AG20443 (cell line): ENCODE results near the gene SLC22A6.
A peak's percentile ranks its signal among the peaks of the same experiment; 100 is the strongest.

Experiments used
- DNase-seq: peaks from one replicate; pipeline ENCODE4 v3.0.0; 2012; ENCODE audit warnings: low spot score, mixed read lengths

SLC22A6 gene, protein sequence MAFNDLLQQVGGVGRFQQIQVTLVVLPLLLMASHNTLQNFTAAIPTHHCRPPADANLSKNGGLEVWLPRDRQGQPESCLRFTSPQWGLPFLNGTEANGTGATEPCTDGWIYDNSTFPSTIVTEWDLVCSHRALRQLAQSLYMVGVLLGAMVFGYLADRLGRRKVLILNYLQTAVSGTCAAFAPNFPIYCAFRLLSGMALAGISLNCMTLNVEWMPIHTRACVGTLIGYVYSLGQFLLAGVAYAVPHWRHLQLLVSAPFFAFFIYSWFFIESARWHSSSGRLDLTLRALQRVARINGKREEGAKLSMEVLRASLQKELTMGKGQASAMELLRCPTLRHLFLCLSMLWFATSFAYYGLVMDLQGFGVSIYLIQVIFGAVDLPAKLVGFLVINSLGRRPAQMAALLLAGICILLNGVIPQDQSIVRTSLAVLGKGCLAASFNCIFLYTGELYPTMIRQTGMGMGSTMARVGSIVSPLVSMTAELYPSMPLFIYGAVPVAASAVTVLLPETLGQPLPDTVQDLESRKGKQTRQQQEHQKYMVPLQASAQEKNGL

DNA sequence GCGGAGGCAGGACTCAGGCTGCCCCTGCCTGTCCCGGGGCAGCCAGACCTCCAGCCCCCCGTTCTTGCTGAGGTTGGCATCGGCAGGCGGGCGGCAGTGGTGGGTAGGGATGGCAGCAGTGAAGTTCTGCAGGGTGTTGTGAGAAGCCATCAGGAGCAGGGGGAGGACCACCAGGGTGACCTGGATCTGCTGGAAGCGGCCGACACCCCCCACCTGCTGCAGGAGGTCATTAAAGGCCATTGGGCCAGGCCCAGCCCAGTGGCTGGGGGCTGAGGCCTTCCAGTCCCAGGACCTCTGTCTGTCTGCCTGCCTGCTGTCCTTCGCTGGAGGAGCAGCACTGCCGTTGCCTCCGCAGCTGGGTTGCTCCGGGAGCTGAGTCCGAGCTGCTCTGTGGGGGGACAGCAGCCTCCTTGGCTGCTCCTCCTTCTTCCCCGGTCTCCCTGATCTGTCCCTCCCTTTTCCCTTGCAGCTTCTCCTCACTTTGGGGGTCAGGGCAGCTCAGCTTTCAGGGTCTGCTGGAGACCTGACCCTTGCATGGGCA lies at the start of gene SLC22A6:
SLC22A6 (minus strand) TSS at position 517 of the 541 bp plus-strand sequence; CDS start at position 240, 277 bp downstream.
- no peak for DNase-seq

DNA sequence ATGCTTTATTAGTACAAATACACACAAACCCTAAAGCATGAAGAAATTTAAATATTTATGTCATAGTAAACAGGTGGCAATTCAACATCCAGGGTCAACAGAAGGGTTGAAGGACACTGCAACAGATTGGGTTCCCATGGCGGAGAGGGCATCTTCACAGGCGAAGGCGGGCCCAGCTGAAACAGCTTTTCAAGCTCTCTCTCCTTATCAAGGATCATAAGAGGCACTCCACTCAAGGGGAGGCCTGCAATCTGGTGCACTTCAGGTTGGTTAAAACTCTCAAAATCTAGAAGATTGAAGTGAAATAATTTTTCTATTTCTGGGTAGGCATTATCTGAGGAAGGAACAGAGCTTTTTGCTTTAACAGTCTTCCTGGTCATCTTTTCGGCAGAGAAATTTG lies 47.7 kb upstream of the SLC22A6 start:
- peak; percentile 1 for DNase-seq

DNA sequence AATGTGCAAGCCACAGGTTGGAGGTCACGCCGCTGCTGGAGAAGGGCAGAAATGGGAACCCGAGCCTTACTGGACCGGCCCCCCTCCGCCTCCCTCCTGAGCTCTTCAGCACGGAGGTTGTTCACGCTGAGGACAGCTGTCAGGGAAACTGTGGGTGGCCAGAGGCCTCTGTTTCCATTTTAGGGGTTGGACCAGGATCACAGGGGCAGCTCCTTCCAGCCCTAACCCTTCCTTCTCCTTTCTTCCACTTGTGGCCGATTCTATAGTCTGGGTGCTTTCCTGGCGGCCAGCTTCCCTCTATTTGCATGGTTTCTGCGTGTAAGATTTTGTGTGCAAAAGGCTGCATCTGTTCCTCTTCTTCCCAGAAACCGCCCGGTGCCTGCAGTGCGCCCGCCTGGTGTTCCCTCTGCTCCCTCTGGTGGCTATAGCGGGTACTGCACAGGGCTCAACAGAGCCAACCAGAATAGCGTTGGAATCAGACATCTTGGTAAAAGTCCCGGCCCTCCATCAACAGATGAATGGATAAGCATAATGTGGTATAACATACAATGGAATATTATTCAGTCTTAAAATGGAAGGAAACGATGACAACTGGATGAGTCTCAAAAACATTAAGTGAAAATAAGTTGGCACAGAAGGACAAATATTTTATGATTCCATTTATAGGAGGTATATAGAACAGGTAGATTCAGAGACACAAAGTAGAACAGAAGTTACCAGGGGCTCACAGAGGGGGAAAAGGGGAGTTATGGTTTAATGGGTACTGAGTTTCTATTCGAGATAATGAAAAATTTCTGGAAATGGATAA lies 39.3 kb upstream of the SLC22A6 start:
- peak; percentile 93 for DNase-seq

DNA sequence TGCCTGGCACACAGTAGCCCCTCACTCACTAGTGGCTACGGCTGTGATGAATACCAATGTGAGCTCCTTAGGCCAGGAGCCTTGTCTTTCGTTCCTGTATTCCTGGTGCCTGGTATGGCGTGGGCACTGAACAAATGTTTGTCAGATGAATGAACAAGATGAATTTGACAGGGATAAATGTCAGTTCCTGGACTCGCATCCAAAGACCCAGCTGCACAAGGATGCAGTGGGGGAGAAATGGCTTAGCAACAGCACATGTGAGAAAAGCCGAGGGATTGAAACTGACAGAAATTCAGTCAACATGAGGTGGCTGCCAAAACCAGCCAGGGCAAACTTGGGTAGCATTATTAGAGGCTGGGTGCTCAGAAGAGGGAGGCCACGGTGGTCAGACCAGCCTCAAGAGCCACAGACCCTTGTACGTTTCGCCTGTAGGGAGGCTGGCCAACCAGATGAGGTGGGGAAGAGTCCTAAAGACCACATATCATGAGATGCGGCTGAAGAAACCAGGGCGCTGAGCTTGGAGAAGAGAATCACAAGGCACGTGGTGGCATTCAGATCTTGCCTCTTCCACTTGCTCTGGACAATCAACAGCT lies 38.6 kb upstream of the SLC22A6 start:
- no peak for DNase-seq

DNA sequence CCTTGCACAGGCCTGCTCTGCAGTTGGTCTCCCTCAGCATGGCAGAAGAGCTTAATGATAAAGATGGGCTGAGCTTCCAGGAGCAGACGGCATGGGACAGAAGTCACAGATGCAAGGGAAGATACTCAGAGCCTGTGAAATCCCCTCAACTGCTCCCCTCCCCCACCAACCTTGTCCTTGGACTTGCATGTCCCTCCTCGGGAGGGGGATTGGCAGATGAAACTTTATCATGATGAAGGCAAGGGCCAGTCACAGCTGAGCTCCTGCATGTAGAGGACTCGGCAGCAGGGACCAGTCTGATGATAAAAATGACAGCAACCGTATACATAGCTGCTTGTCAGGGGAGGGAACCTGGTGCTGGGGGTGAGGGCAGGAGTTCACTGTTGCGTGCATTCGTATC lies 37.7 kb upstream of the SLC22A6 start:
- no peak for DNase-seq

DNA sequence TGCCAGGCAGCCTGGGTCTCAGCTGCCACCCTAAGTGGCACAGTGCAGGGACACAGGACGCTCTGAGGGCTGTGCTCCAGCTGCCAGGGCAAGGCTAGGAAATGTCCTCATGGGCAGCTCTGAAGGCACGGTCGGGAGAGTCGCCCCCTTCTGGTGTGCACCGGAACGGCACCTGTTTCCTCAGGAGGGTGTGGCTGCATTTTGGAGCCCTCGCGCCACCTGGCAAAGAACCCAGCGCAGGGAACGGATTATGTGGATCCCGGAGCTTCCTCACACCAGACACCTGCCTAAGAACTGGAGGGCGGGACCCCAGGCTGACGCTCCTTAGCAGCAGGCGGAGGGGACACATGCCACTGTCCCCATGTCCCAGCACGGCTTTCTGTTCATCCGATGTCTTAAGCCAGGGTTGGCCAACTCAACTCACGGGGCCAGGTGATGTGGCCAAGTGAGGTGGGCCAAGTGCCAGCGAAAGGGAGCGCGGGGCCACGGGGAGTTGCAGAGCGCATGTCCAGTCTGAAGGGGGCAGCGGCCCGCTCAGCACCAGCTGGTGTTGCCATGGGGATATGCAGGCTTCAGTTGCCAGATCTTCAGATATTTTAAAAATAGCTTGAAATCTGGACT lies 36.0 kb upstream of the SLC22A6 start:
- DNase-seq, result no peak

DNA sequence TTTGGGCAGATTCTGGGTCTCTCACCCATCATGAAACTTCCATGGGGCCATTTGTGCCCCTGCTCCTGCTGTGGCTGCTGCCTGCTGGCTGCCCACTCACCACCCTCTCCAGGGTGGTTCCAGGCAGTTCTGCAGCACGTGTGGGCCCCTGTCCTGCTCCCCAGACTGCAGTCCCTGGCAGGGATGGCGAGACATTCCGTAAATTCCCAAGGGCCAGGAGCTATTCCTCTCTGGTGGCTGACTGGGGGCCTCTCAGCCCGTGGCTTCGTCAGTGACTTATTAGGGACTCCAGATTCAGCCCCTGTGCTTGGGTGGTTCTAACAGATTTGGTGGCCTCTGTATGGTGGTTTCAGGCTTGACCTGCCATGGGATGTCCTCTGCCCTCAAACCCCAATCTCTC lies 34.7 kb upstream of the SLC22A6 start:
- no peak for DNase-seq

DNA sequence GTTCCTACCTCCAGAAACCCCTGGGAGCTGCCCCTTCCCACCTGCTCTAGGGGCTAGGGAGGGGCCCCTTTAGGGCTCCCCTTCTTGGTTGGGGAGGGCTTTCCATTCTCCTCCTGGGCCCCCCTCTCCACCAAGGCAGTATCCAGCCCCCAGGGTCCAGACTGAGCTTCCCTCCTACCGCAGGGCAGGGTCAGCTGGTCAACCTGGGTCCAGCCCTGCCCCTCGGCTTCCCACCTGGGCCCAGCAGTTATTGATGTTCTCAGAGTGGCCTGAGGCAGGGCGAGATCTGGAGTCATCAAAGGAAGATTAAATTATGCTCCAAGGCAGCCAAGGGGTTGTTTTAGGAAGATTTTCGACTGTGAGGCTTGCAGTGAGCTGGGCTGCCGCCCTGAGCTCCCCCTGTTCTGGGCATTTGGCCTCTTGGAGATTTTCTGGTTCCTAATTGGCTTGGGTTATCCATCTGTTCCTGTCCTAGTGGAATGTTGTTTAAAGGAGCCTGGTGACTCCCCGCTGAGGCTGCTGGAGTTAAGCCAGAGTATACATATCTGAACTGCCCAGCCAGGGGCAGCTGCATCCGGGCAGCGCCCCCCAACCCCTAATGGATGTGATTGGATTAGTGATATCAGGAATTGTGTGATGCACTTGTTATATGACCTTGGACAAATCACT lies 32.7 kb upstream of the SLC22A6 start:
- DNase-seq, result no peak

DNA sequence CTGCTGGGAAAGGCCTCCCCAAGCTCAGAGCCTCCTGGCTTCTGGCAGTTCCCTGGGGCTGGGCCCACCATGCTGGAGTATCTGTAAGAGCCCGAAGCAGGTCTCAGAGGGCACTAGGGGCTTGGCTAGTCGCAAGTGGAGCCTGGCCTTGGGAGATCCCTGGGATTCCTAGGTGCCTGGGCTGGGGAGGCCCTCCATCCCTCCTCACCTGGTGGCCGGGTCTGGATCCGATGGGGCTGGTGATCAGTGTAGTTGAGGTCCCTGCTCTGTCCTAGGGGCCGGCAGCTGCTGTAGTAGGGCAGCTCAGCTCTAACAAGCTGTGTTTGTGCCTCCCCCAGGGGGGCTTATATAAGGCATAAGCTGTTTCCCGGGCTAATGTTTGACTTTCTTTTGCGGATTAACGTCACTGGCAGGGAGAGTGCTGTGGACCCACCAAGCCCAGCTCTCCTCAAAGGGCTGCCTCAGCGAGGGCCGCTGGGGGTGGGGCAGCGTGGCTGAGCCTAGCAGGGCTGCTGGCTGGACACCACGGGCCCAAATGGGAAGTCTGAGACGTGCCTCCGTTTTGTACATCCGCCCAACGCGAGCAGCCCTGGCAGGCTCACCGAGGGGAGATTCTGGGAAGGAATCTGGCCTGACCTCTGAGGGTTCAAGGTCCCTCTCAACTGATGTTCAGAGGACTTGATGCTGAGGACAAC lies 30.9 kb upstream of the SLC22A6 start, which contains the start of gene SLC22A8:
SLC22A8 (minus strand) TSS at position 321 of the 695 bp plus-strand sequence. CDS start 883 bp downstream, outside the sequence.
- no peak for DNase-seq

DNA sequence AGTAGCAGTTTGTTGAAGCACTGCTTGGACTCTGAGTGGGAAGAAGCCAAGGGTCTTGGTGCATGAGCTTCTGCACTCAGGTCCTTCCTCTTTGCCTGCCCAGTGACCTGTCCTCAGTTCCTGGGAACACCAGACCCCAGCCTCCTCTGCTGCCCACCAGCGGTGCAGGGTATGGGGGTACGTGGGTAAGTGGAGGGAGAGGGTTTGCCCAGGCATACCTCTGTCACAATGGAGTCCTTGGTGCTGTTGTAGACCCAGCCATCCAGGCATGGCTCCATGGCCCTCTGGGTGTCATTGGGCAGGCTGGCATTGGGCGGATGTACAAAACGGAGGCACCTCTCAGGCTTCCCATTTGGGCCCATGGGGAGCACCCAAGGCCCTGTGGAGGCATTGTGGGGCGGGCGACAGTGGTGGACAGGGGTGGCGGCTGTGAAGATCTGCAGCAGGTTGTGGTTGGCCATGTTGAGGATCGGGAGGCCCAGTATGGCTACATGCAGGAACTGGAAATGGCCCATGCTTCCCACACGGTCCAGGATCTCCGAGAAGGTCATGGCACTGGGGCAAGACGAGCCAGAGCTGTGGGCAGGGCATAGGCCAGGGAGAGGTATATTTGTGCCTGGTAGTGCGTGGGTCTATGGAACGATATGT lies 29.8 kb upstream of the SLC22A6 start:
- DNase-seq, result no peak

DNA sequence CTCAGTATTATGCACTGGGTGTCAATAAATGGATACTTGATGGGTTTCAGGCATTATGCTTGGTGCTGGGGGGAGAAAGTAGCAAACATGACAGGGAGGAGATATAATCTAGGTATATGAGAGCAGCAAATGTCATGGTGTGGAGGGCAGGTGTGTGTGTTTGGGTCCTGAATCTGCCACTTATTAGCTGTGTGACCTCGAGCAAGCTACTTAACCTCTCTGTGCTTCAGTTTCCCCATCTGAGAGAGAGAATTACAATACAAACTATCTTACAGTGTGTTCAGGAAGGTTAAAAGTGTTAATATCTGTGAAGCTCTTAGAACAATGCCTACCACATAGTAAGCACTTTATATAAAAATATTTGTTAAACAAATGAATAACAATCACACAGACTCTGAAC lies 28.1 kb upstream of the SLC22A6 start:
- no peak for DNase-seq

DNA sequence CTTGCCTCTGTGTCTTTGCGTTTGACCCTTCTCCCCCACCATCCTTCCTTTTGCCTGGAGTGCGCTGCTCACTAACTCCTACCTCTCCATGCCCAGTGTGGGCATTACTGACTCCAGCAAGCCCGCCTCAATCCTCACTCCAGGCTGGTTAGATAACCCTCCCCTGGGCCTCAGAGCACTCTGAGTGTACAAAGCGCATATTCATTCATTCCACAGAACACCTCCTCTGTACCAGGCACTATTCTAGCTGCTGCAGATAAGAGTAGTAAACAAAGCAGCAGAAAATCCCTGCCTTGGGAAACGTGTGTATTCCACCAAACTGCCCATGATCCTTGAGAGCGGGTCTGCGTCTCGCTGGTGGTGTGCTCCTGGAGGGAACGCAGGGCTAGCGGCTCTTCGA lies 27.7 kb upstream of the SLC22A6 start:
- no peak for DNase-seq

DNA sequence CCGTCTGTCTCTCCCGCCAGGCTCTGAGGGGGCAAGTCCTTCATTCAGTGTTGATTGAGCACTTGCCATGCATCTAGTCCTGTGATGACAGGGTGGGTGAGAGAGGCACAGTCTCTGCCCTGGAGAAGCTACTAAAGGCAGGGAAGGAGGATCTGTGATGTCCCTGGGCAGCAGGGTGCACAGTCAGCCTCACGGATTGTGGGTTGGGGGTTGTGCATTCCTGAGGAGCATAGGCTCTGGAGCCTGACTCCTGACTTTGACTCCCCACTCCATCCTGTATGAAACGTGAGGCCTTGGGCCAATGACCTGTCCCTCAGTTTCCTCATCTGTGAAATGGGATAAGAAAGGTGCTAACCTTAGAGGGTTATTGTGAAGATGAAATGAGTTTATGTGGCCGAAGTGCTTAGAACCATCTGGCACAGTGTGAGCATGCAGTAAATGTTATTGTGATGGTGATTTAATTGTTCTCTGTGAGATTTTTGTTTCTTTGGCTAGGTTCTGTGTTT lies 26.2 kb upstream of the SLC22A6 start:
- DNase-seq, result no peak

DNA sequence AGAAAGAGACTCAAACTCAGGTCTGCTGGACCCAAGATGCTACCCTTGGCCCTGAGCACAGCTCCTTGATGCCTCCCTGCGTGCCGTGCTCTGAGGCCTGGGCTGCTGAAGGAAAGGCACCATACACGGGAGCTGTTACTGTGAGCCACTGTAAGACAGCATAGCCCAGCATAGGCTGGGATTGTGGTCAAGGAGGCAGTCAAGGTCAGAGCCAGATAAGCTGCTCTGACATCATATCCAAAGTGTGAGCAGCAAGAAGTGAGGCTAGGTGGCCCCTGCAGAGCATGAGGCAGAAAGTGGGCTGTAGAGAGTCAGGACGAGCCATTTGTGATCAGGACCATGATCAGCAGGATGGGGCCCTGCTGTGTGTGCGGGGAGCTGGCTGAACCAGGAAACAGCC lies 23.2 kb upstream of the SLC22A6 start:
- DNase-seq, result no peak

DNA sequence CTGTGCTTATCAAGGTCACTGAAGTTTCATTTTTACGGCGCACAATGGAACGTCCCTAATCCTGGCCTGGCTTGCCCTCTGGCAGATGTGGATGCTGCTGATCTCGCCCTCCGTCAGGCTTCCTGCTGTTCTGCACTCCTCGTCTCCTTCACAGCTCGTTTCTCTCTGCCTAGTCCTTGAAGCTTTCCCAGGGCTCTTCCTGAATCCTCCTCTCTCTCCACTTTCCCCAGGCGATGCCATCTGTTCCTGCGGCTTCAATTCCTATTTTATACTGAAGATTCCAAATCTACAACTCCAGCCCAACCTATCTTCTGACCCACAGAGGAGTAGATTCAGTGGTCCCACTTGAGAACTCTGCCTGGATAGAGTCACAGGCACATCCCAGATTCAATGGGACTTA lies 16.7 kb upstream of the SLC22A6 start:
- no peak for DNase-seq

DNA sequence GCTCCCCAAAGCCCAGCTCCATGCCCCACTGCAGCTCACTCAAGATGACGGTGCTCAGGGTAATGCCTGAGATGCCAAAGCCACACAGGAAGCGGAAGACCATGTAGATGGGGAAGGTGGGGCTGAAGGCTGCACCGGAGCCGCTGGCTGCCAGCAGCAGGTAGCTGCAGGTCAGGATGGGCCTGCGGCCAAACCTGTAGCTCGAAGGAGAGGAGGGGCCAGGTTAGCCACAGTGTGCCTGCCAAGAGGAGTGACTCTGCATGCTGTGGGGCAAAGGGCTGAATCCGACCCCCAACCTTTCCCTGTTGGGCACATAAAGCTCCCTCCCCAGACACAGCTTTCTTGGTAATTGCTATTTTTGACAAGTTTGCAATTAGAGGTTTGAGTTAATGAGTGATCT lies 14.9 kb upstream of the SLC22A6 start:
- no peak for DNase-seq

DNA sequence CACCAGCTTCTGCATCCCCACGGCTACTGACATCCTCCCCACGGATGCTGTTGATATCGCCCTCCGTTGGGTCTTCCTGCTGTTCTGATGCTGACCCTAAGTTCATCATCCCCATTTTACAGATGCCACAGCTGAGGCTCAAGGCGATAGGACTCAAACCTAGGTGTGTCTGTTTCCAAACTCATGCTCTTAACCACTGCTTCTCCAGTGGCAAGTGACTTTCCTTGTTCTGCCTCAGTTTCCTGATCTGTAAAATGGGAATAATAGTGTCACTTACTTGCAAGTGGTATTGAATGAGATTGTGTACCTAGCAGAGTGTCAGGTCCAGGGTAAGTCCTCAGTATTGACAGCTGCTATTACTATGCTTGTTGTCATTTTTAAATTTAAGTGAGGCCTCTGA lies 14.4 kb upstream of the SLC22A6 start:
- DNase-seq, result no peak

DNA sequence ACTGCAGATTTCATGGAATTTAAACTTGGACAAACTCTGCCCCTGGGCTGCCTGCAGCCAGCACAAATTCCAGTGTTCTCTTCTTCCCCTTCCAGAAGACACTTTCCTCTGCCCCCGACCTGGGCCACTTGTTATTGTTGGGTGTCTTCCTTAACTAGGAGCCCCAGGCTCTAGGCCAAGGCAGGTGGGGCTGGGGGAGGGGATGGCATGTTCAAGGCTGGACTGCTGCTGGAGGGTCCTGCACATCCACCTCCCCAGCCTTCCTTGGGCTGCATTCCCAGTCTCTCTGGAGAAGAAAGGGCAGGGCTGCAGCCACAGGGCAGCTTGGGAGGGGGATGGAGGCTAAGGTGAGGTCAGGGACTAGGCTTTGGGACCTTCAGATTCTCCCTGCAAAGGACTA lies 11.5 kb upstream of the SLC22A6 start:
- DNase-seq, result no peak

DNA sequence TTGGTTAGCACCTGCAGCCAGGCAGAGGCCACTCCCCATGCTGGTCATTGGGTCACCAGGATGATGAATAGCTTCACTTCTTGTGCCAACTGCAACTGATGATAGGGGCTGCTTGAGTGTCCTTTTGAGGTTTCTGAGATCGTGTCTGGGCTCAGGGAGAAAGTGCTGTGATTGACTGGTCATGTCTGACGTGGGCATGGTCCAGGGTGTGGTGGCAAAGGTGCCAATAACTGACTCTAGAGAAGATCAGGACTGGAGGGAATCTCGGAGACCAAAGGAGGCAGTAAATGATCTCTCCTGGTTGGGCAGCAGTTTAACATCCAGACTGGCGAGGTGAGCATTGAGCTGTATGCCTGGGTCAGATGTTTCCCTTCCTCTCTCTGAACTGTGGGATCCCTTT lies 10.0 kb upstream of the SLC22A6 start:
- DNase-seq, result no peak

DNA sequence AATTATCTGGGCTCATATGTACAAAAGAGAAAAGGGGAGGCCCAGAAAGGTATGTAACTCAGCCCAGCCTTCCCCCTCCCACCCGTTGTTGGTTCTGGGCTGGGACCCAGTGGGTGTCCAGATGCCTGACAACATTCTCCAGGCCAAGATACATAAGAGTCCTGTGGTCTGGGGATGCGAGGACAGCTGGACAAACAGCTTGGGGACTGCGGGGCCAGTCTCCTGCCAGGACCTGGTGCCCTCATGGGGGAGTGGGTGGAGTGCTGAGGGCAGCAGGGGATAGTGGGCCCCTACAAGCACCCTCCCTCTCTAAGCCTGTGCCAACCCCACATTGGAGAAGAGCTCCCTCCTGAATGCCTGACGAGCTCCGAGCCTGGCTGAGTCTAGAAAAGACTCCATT lies 3.5 kb upstream of the SLC22A6 start:
- no peak for DNase-seq
